Hematopoietic multipotent progenitor cell treated with erythropoietin and hydrocortisone succinate and interleukin-3 and kit ligand, for 4 days (in vitro differentiated cells): ENCODE data around the gene DIABLO.
"Not testable (repeated sequence)": the region's sequence is repeated elsewhere in the genome, so short reads cannot be mapped to it uniquely, and the experiment has no call there.

Source experiments
- DNase-seq: peaks from one replicate; pipeline ENCODE4 v3.0.0-alpha.2; 2015

The DIABLO gene

DNA sequence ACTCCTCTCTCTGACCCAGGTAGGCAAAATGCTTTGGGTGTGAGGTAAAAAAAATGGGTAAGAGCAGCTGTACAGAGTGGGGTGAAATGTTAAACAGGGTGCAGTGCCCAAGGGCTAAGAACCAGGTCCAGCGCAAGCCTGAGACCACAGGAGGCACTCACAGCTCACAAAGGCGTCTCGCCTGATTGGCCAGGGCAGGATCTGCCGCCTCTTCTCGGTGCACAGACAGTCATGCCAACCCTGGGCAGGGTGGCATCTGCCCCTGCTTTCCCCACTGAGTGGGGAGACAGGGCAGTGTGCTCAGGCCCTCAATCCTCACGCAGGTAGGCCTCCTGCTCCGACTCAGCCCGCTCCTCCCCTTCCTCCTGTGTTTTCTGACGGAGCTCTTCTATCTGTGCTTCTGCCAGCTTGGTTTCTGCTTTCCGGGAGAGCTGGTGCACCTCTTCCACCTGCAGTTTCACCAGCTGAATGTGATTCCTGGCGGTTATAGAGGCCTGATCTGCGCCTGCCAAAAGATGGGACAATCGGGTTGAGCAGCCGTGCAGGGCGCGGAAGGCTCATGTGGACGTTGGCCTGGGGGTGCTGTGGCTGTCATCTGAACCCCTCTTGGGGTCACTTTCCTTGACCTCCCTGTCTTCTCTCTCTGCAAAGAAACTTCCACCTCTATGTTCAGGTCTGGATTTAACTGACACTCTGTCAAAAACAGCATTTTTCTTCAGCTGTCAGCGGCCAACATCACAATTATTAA, 17.6 kb downstream of the DIABLO start:
- no peak for DNase-seq

DNA sequence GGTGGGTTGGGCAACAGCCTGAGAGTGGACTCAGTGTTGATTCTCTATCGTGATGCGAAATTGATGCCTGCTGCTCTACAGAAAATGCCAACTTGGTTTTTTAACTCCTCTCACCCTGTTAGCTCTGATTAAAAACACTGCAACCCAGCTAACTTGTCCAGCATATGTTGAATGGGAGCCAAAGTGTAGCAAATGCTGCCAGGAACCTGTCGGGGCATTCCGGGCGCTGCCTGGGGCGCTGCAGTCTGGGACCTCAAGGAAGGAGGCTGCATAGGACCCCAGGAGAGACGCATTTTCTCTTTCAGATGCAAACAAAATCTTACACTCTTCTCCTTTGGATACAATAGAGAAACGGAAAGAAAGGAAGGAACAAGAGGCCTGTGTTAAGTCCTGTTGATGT, 18.5 kb downstream of the DIABLO start:
- no peak for DNase-seq

GRCh38 chr12:122206976-122207375, 18.9 kb downstream of the DIABLO start:
- no peak for DNase-seq

DNA sequence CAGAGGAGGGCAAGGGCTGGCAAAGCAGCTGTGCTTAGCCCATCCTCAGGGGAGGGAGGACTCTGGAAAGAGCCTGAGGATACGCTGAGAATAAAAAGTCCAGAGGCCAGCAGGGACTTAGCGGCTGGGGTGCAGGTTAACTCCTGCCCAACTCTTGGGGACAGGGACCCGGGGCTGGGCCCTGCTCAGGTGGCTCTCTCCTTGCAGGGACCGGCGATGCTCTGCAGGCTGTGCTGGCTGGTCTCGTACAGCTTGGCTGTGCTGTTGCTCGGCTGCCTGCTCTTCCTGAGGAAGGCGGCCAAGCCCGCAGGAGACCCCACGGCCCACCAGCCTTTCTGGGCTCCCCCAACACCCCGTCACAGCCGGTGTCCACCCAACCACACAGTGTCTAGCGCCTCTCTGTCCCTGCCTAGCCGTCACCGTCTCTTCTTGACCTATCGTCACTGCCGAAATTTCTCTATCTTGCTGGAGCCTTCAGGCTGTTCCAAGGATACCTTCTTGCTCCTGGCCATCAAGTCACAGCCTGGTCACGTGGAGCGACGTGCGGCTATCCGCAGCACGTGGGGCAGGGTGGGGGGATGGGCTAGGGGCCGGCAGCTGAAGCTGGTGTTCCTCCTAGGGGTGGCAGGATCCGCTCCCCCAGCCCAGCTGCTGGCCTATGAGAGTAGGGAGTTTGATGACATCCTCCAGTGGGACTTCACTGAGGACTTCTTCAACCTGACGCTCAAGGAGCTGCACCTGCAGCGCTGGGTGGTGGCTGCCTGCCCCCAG, 19.6 kb downstream of the DIABLO start:
- no peak for DNase-seq

DNA sequence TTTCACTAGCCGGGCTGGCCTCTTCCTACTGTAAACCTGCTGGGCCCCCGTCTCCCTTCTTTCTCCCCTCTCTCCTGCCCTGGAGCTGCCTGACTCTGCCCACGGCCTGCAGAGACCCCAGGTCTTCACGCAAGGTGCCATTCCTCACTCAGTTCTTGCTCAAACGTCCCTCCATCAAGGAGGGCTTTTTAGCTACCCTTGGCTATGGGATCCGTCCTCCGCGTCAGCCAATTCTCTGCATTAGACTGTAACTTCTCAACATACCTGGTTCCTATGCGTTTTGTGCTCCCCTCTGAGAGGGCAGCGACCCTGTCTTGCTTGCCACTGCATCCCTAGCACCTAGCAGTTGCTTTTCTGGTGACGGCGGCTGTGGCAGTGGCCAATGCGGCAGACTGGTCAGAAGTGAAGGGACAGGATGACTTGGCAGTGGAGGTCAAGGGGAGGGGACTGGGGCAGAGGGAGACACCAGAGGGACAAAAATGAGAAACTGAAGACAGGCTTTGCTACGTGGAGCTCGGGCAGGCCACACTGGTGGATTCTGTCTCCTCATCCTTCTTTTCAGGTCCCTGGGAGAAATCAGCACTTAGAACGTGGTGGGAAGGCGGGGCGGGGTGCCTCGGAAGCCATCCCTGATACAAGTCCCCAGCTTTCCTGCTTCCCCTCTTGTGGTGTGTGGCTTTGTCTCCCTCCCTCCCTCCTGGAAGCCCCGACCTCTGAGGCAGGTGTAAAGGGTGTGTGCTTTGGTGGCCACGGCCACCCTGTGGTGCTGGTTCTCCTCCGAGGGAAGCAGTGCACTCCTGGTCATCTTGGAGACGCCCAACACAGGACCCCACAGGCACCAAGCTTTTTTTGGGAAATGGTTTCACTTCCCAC, 20.6 kb downstream of the DIABLO start:
- no peak for DNase-seq

DNA sequence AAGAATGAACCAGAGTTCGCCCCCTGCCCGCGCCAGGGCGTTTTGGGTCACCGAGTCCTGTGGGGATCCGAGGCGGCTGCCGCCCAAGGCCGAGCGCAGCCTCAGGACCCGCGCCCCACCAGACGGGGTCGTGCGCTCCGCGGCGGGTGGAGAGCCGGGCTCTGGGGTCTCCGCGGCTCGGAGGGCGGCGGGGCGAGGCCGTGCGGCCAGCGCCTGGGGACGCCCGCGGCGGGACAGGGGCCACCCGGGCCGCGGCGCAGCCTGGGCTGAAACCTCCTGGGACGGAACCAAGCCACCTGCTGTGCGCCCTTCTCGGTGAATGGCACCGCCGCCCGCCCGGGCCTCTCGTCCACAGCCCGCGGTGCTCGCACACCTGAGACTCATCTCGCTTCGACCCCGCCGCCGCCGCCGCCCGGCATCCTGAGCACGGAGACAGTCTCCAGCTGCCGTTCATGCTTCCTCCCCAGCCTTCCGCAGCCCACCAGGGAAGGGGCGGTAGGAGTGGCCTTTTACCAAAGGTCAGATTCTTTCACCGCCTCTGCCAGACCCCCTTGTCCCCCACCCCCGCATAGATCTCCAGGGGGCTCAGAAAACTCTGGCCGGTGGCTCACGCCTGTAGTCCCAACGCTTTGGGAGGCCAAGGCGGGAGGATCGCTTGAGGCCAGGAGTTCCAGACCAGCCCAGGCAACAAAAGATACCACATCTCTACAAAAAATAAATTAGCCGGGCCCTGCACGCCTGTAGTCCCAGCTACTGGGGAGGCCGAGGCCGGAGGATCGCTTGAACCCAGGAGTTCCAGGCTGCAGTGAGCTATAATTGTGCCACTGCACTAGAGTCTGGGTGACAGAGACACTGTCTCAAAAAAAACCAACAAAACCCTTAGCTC, 21.4 kb downstream of the DIABLO start:
- DNase-seq: no peak

GRCh38 chr12:122203301-122204166, 22.3 kb downstream of the DIABLO start, which contains the start of gene B3GNT4:
Gene B3GNT4 (plus strand): TSS chr12:122203709. CDS start chr12:122204619, 910 bp downstream.
- peak; percentile 69 for DNase-seq

- DNase-seq: not testable (repeated sequence)
These were observed 23.0 kb downstream of the DIABLO start for GRCh38 chr12:122202811-122203210.

GRCh38 chr12:122202017-122202416, 23.8 kb downstream of the DIABLO start:
- no peak for DNase-seq

- no peak for DNase-seq
These were observed 24.5 kb downstream of the DIABLO start for GRCh38 chr12:122201381-122201780.

GRCh38 chr12:122200541-122201175, 25.2 kb downstream of the DIABLO start:
- no peak for DNase-seq

- DNase-seq: no peak
These were observed 26.1 kb downstream of the DIABLO start for GRCh38 chr12:122199484-122200355.

DNA sequence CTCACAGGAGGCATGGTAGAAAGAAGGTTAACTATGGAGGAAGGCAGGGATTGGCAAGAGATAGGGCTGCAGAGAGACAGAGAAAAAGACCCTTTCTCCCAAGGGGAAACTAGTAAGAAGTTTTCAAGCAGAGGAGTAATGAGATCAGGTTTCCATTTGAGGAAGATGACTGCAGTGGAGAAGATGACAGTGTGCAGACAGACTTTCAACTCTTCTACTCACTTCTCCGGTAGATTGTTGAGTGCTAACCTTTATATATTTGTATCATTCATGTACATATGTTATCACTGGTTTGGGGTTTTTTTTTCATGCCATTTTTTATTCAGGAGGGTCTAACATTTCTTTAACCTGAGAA, 28.3 kb downstream of the DIABLO start:
- no peak for DNase-seq

DNA sequence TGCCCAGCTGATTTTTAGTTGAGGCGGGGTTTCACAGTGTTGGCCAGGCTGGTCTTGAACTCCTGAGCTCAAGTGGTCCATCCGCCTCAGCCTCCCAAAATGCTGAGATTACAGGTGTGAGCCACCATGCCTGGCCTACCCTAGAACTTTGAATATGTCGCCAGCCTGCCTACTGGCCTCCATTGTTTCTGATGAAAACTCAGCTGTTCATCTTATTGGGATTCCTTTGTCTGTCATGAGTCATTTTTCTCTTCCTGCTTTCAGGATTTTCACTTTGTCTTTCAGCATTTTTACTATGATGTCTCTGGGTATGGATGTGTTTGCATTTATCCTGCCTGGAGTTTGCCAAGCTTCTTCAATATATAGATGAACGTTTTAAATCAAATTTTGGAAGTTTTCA, 30.4 kb downstream of the DIABLO start:
- no peak for DNase-seq

DNA sequence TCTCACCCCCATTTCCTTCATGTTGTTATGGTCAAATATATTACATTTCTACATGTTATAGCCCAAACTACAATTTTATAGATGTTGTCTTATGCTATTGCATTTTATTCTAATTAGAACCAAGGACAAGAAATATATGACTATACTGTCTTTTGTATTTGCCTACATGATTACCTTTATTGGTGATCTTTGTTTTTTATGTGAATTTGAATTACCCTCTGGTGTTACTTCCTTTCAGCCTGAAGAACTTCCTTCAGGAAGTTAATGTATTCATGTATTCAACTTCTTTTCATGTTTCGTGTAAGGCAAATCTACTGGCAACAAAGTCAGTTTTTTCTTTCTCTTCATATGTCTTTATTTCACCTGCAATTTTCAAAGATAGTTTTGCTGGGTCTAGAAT, 31.0 kb downstream of the DIABLO start:
- DNase-seq: no peak

GRCh38 chr12:122192441-122192840, 33.4 kb downstream of the DIABLO start:
- no peak for DNase-seq

GRCh38 chr12:122190842-122191668, 34.8 kb downstream of the DIABLO start:
- DNase-seq: peak; percentile 87

GRCh38 chr12:122189626-122190475, 36.0 kb downstream of the DIABLO start:
- no peak for DNase-seq
